Stimulated activated naive B cell treated with anti-CD40 and anti-IgM and Interleukin-4, amounts not matched to agents 10 μg/mL and 1 μg/mL and 100 μg/mL, for 72 hours (primary cell): ENCODE measurements around the gene CABP1.
"Not testable (repeated sequence)": the region's sequence is repeated elsewhere in the genome, so short reads cannot be mapped to it uniquely, and the experiment has no call there.

Source experiments
- ATAC-seq, 2 donors: fragments of 150-1000 bp; cut with Tn5 transposase; replicated peaks; 2 replicates each; pipeline ENCODE4 v1.10.0; 2021; ENCODE audit warnings: moderate library complexity in 1 of 2
- DNase-seq: peaks from one replicate; pipeline ENCODE4 v3.0.0; 2021
- H3K27ac Mint-ChIP-seq: one replicate; pipeline ENCODE4 v1.8.0; 2022; ENCODE audit warnings: mild to moderate bottlenecking, mixed read lengths
- H3K27me3 Mint-ChIP-seq, 2 donors: one replicate each; pipeline ENCODE4 v1.8.0; 2022; ENCODE audit warnings: mixed read lengths in 2 of 2
- H3K36me3 Mint-ChIP-seq, 2 donors: one replicate each; pipeline ENCODE4 v1.8.0; 2022; ENCODE audit warnings: mixed read lengths in 2 of 2, mild to moderate bottlenecking in 1 of 2
- H3K4me1 Mint-ChIP-seq, 2 donors: one replicate each; pipeline ENCODE4 v1.8.0; 2022; ENCODE audit warnings: mixed read lengths in 2 of 2, mild to moderate bottlenecking in 1 of 2
- H3K4me3 Mint-ChIP-seq, 2 donors: one replicate each; pipeline ENCODE4 v1.8.0; 2022; ENCODE audit warnings: mild to moderate bottlenecking in 2 of 2, mixed read lengths in 2 of 2, moderate library complexity in 1 of 2
- H3K9me3 Mint-ChIP-seq, 2 donors: one replicate each; pipeline ENCODE4 v1.8.0; 2022; ENCODE audit warnings: mixed read lengths in 2 of 2, mild to moderate bottlenecking in 1 of 2

Gene CABP1

GRCh38 chr12:120617767-120618166 lies 22.7 kb upstream of the CABP1 start:
- H3K4me1 Mint-ChIP-seq, DNase-seq, H3K27ac Mint-ChIP-seq, H3K9me3 Mint-ChIP-seq, ATAC-seq, H3K4me3 Mint-ChIP-seq, H3K36me3 Mint-ChIP-seq: not testable (repeated sequence)
- H3K27me3 Mint-ChIP-seq, result peaks cover 34 to 48% of the 10 kb centered on the region in 2 donors

GRCh38 chr12:120618954-120619615 lies 21.3 kb upstream of the CABP1 start:
- peaks cover 0 to 3% of the 10 kb centered on the region in 2 donors for H3K9me3 Mint-ChIP-seq
- ATAC-seq, result no peak
- DNase-seq, result no peak
- no peaks in the 10 kb centered on the region for H3K36me3 Mint-ChIP-seq
- H3K27me3 Mint-ChIP-seq, result peaks cover 29 to 47% of the 10 kb centered on the region in 2 donors
- no peak overlapping the region for H3K27ac Mint-ChIP-seq
- no peak overlapping the region for H3K4me3 Mint-ChIP-seq
- no peaks in the 10 kb centered on the region for H3K4me1 Mint-ChIP-seq

- no peak for ATAC-seq
- no peaks in the 10 kb centered on the region for H3K4me1 Mint-ChIP-seq
- H3K27ac Mint-ChIP-seq, result no peak overlapping the region
- no peaks in the 10 kb centered on the region for H3K36me3 Mint-ChIP-seq
- H3K27me3 Mint-ChIP-seq, result peaks cover 29 to 47% of the 10 kb centered on the region in 2 donors
- no peak overlapping the region for H3K4me3 Mint-ChIP-seq
- H3K9me3 Mint-ChIP-seq, result peaks cover 0 to 3% of the 10 kb centered on the region in 2 donors
- no peak for DNase-seq
Measured at GRCh38 chr12:120620624-120621023, 19.8 kb upstream of the CABP1 start.

- peak in 1 of 2 donors; percentile 29 for ATAC-seq
- Mint-ChIP-seq H3K4me1 (no peaks in the 10 kb centered on the region), H3K27me3 (peaks cover 4 to 7% of the 10 kb centered on the region in 2 donors), H3K27ac (no peak overlapping the region), H3K4me3 (no peak overlapping the region), H3K36me3 (no peaks in the 10 kb centered on the region), H3K9me3 (no peaks in the 10 kb centered on the region)
- no peak for DNase-seq
Measured at GRCh38 chr12:120625557-120626419, 14.6 kb upstream of the CABP1 start.

GRCh38 chr12:120628919-120629318 lies 11.5 kb upstream of the CABP1 start:
- Mint-ChIP-seq H3K4me1 (no peaks in the 10 kb centered on the region), H3K36me3 (no peaks in the 10 kb centered on the region), H3K27ac (no peak overlapping the region), H3K4me3 (no peak overlapping the region), H3K27me3 (peaks cover 7 to 13% of the 10 kb centered on the region in 2 donors), H3K9me3 (no peaks in the 10 kb centered on the region)
- ATAC-seq (no peak), DNase-seq (no peak)

- no peak overlapping the region for H3K27ac Mint-ChIP-seq
- H3K4me3 Mint-ChIP-seq, result no peak overlapping the region
- peaks cover 7 to 13% of the 10 kb centered on the region in 2 donors for H3K27me3 Mint-ChIP-seq
- ATAC-seq (no peak), DNase-seq (no peak)
- no peaks in the 10 kb centered on the region for H3K9me3 Mint-ChIP-seq
- no peaks in the 10 kb centered on the region for H3K4me1 Mint-ChIP-seq
- H3K36me3 Mint-ChIP-seq, result no peaks in the 10 kb centered on the region
Measured at GRCh38 chr12:120630104-120630892, 10.1 kb upstream of the CABP1 start.

GRCh38 chr12:120631097-120631496 lies 9.3 kb upstream of the CABP1 start:
- Mint-ChIP-seq H3K36me3 (no peaks in the 10 kb centered on the region), H3K4me3 (no peak overlapping the region), H3K4me1 (no peaks in the 10 kb centered on the region), H3K27ac (no peak overlapping the region), H3K27me3 (peaks cover 7 to 13% of the 10 kb centered on the region in 2 donors), H3K9me3 (no peaks in the 10 kb centered on the region)
- ATAC-seq (no peak), DNase-seq (no peak)

- H3K36me3 Mint-ChIP-seq, result peaks cover 0 to 1% of the 10 kb centered on the region in 2 donors
- peak; percentile 77 for ATAC-seq
- H3K9me3 Mint-ChIP-seq, result no peaks in the 10 kb centered on the region
- H3K27me3 Mint-ChIP-seq, result peaks cover 56 to 59% of the 10 kb centered on the region in 2 donors
- peaks cover 5 to 9% of the 10 kb centered on the region in 2 donors for H3K4me1 Mint-ChIP-seq
- H3K27ac Mint-ChIP-seq, result peak overlapping the region; percentile 75
- DNase-seq, result no peak
- peak overlapping the region; percentile 79 to 81 for H3K4me3 Mint-ChIP-seq
Measured at GRCh38 chr12:120640861-120641833, 721 bp downstream of the CABP1 start.

- H3K36me3 Mint-ChIP-seq, result peaks cover 0 to 1% of the 10 kb centered on the region in 2 donors
- H3K4me1 Mint-ChIP-seq, result peaks cover 10 to 14% of the 10 kb centered on the region in 2 donors
- H3K4me3 Mint-ChIP-seq, result peak overlapping the region in 1 of 2 donors; percentile 58
- DNase-seq (no peak), ATAC-seq (no peak)
- no peaks in the 10 kb centered on the region for H3K9me3 Mint-ChIP-seq
- no peak overlapping the region for H3K27ac Mint-ChIP-seq
- peaks cover 59 to 62% of the 10 kb centered on the region in 2 donors for H3K27me3 Mint-ChIP-seq
Measured at GRCh38 chr12:120642121-120642520, 1.7 kb downstream of the CABP1 start.

- DNase-seq (no peak), ATAC-seq (no peak)
- Mint-ChIP-seq H3K4me1 (peaks cover 10 to 17% of the 10 kb centered on the region in 2 donors), H3K27me3 (peaks cover 54 to 57% of the 10 kb centered on the region in 2 donors), H3K4me3 (no peak overlapping the region), H3K27ac (no peak overlapping the region), H3K36me3 (peaks cover 0 to 1% of the 10 kb centered on the region in 2 donors), H3K9me3 (no peaks in the 10 kb centered on the region)
Measured at GRCh38 chr12:120642826-120643225, 2.4 kb downstream of the CABP1 start.

- peaks cover 52 to 59% of the 10 kb centered on the region in 2 donors for H3K27me3 Mint-ChIP-seq
- H3K27ac Mint-ChIP-seq, result no peak overlapping the region
- H3K36me3 Mint-ChIP-seq, result peaks cover 0 to 1% of the 10 kb centered on the region in 2 donors
- ATAC-seq, result no peak
- H3K9me3 Mint-ChIP-seq, result no peaks in the 10 kb centered on the region
- DNase-seq, result no peak
- H3K4me3 Mint-ChIP-seq, result no peak overlapping the region
- H3K4me1 Mint-ChIP-seq, result peaks cover 15 to 25% of the 10 kb centered on the region in 2 donors
Measured at GRCh38 chr12:120643574-120643973, 3.1 kb downstream of the CABP1 start.

- ATAC-seq, result no peak
- Mint-ChIP-seq H3K27ac (no peak overlapping the region), H3K36me3 (no peaks in the 10 kb centered on the region), H3K27me3 (peaks cover 67 to 72% of the 10 kb centered on the region in 2 donors), H3K4me3 (no peak overlapping the region), H3K4me1 (peaks cover 26 to 43% of the 10 kb centered on the region in 2 donors), H3K9me3 (no peaks in the 10 kb centered on the region)
- DNase-seq, result no peak
Measured at GRCh38 chr12:120646044-120646443, 5.6 kb downstream of the CABP1 start.

GRCh38 chr12:120647375-120647755 lies 6.9 kb downstream of the CABP1 start:
- ATAC-seq (no peak), DNase-seq (no peak)
- Mint-ChIP-seq H3K27ac (no peak overlapping the region), H3K9me3 (no peaks in the 10 kb centered on the region), H3K4me3 (no peak overlapping the region), H3K27me3 (peaks cover 57 to 61% of the 10 kb centered on the region in 2 donors), H3K36me3 (no peaks in the 10 kb centered on the region), H3K4me1 (peaks cover 20 to 34% of the 10 kb centered on the region in 2 donors)
